Measurements from ENCODE around the gene SQOR. TPM values are rescaled to one million over a fixed set of nuclear protein-coding genes. Genes with fewer than 3 reads are reported as not detected.

The SQOR gene
- total RNA-seq, 4 donors from 2014 or later = 39.3 to 56.0 (median 52.7) TPM

DNA sequence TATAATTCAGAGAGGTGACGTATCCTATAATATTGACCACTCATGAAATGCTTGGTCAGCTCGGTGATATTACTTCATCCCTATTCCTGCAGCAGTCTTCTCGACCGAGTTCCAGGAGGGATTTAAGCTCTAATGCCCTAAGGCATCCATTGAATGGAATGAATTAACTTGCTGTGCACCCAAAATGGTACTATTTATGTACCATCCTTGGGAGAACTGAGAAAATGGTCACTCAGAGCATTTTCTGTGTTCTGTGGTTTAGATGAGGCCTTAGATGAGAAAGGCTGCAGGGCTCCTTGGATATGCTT is 47.0 kb upstream of the SQOR start:
- 0% methylated on average over 4 of the region's 4 CpGs for WGBS, 2 donors
- DNase-seq (ENCODE audit: low spot score in 2 of 2) = no peak
- H3K4me3 ChIP-seq (ENCODE audit: low read depth, poor library complexity, severe bottlenecking) = peak overlapping the region; percentile 98
- TF ChIP-seq, protein P1, sequence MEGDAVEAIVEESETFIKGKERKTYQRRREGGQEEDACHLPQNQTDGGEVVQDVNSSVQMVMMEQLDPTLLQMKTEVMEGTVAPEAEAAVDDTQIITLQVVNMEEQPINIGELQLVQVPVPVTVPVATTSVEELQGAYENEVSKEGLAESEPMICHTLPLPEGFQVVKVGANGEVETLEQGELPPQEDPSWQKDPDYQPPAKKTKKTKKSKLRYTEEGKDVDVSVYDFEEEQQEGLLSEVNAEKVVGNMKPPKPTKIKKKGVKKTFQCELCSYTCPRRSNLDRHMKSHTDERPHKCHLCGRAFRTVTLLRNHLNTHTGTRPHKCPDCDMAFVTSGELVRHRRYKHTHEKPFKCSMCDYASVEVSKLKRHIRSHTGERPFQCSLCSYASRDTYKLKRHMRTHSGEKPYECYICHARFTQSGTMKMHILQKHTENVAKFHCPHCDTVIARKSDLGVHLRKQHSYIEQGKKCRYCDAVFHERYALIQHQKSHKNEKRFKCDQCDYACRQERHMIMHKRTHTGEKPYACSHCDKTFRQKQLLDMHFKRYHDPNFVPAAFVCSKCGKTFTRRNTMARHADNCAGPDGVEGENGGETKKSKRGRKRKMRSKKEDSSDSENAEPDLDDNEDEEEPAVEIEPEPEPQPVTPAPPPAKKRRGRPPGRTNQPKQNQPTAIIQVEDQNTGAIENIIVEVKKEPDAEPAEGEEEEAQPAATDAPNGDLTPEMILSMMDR (IDR thresholded peaks at IDR 0.05) = no peak
- no peak for TF ChIP-seq POLR2A (IDR thresholded peaks at IDR 0.05)
- intact Hi-C loops (cut with DNase I; ENCODE audit: low total_unique reads) = no loop called here

DNA sequence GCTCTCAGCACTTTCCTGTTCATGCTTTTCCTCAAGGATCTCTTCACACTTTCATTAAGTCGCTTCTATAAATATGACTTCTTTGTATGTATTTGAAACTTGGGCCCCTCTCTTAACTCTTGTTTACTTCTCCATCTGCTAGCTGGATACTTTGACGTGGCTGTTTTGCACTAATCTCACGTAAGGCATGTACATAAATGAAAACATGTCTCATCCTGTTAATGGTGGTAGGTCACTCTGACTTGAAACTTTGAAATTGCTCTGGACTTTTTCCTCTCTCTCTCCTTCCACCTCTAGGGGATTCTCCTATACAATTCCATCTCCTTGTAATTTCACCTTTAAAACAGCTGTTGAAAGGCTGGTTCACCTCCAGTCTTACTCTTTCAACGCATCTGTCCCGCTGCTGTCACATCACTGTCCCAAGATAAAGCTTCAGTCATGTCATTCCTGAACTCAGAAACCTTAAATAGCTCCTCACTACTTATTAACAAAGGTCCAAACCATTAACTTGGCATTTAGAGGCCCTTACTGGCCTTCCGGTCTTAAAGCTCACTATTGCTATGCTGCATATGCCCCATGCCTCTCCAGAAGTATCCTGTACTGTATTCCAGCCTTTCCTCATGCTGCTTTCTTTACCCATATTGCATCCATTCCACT is 46.5 kb upstream of the SQOR start:
- DNase-seq (ENCODE audit: low spot score in 2 of 2) = no peak
- peak overlapping the region; percentile 98 for H3K4me3 ChIP-seq (ENCODE audit: low read depth, poor library complexity, severe bottlenecking)
- WGBS, 2 donors = 32% methylated on average over 6 of the region's 6 CpGs
- intact Hi-C loops (cut with DNase I; ENCODE audit: low total_unique reads) = no loop called here
- TF ChIP-seq, protein P1 (IDR thresholded peaks at IDR 0.05) = no peak
- TF ChIP-seq POLR2A (IDR thresholded peaks at IDR 0.05) = no peak

DNA sequence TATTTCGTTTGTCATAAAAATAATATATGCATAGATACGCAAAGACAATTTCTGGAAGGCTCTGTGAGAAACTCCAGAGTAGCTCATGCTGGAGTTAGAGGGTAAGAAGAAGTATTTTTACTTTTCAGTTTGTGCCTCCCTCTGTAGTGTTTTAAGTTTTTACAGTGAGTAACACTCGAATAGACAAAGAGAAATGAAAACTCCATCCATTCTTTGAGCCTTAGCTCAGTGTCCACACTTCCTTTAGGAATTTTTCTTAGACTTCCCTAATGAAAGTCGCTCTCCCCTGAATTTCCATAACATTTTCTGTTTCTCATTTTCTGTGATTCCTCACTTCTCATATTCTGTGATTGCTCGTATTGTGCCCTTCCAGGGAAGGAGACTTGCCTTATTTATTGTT is 45.6 kb upstream of the SQOR start:
- WGBS, 2 donors = 62 to 69% methylated on average over 5 of the region's 5 CpGs
- TF ChIP-seq, protein P1 (IDR thresholded peaks at IDR 0.05) = no peak
- TF ChIP-seq POLR2A (IDR thresholded peaks at IDR 0.05) = no peak
- no peak overlapping the region for H3K4me3 ChIP-seq (ENCODE audit: low read depth, poor library complexity, severe bottlenecking)
- DNase-seq (ENCODE audit: low spot score in 2 of 2) = no peak
- intact Hi-C loops (cut with DNase I; ENCODE audit: low total_unique reads) = no loop called here

DNA sequence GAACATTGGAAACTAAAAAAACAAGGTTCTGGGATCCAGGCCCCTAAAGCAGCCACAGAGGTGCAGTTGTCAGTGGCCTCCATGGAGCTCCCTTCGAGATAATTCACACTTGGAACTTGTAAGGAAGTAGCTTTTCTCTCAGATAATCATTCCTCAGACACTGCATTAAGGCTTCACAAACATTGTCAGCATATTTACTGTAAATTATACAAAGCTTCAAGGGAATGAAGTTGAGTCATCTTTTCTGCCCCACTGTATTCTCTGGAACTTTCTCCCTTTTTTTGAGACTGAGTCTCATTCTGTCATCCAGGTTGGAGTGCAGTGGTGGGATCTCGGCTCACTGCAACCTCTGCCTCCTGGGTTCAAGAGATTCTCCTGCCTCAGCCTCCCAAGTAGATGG is 40.5 kb upstream of the SQOR start:
- no peak for DNase-seq (ENCODE audit: low spot score in 2 of 2)
- 84 to 87% methylated on average over 2 of the region's 2 CpGs for WGBS, 2 donors
- H3K4me3 ChIP-seq (ENCODE audit: low read depth, poor library complexity, severe bottlenecking) = no peak overlapping the region
- TF ChIP-seq, protein P1 (IDR thresholded peaks at IDR 0.05) = no peak
- no peak for TF ChIP-seq POLR2A (IDR thresholded peaks at IDR 0.05)
- intact Hi-C loops (cut with DNase I; ENCODE audit: low total_unique reads) = no loop called here

DNA sequence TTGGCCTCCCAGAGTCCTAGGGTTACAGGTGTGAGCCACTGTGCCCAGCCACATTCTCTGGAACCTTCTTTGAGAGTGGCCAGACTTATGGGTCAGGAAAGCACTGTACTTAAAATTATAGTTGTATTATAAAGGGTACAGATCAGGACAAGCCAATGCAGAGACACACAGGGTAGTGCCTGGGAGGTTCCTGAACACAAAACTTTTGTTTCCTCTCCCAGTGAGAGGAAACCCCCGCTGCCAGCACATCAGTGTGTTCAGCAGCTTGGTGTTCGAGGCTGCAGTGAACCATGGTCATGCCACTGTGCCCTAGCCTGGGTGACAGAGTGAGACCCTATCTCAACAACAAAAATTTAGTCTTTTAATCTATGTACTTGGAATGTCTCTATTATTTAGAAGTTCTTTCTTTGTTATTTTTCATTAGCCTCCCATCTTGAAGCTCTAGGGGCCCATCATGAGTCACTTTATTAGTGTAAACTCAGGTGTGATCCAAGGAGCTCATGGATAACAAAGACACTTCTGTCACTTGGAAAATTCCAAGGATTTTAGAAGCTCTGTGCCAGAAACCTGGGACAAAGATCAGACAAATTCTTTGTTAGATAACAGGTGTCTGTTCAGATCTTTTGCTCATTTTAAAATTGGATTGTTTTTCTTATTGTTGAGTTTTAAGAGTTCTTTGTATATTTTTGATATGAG is 39.8 kb upstream of the SQOR start:
- no peak overlapping the region for H3K4me3 ChIP-seq (ENCODE audit: low read depth, poor library complexity, severe bottlenecking)
- WGBS, 2 donors = 74 to 95% methylated on average over 2 of the region's 2 CpGs
- TF ChIP-seq POLR2A (IDR thresholded peaks at IDR 0.05) = no peak
- TF ChIP-seq, protein P1 (IDR thresholded peaks at IDR 0.05) = no peak
- intact Hi-C loops (cut with DNase I; ENCODE audit: low total_unique reads) = no loop called here
- no peak for DNase-seq (ENCODE audit: low spot score in 2 of 2)
